Suprapubic skin (tissue), 4 donors: ENCODE data around the gene CROCC2. TPM values are rescaled to one million over a fixed set of nuclear protein-coding genes. Genes with fewer than 3 reads are reported as not detected.

Experiments
- DNase-seq, 2 donors: peaks; one replicate each; pipeline ENCODE4 v3.0.0-alpha.2; 2019; ENCODE audit warnings: low spot score in 2 of 2
- H3K27ac ChIP-seq: fragments of 200-600 bp; sonication (generic); one replicate; pipeline ENCODE4 v1.5.1; 2019
- H3K27me3 ChIP-seq: fragments of 200-600 bp; sonication (generic); one replicate; pipeline ENCODE4 v1.5.1; 2019
- H3K36me3 ChIP-seq: fragments of 200-600 bp; sonication (generic); one replicate; pipeline ENCODE4 v1.5.1; 2019
- H3K4me1 ChIP-seq: fragments of 200-600 bp; sonication (generic); one replicate; pipeline ENCODE4 v1.5.1; 2019
- H3K4me3 ChIP-seq: fragments of 200-600 bp; sonication (generic); one replicate; pipeline ENCODE4 v1.5.1; 2019; ENCODE audit warnings: mild to moderate bottlenecking
- H3K9me3 ChIP-seq: fragments of 200-600 bp; sonication (generic); one replicate; pipeline ENCODE4 v1.5.1; 2019
- EP300 ChIP-seq: sonication (generic); formaldehyde crosslinking; IDR thresholded peaks from one replicate; pipeline ENCODE4 v1.6.1; 2017; ENCODE audit warnings: antibody characterized with exemption
- POLR2A ChIP-seq, 2 donors: fragments of 450-650 bp; IDR thresholded peaks; one replicate each; pipeline ENCODE4 v1.6.1; 2017; ENCODE audit warnings: antibody characterized with exemption in 2 of 2, mild to moderate bottlenecking in 2 of 2, moderate library complexity in 2 of 2
- POLR2AphosphoS5 ChIP-seq, 3 donors: sonication (generic); formaldehyde crosslinking; IDR thresholded peaks; one replicate each; pipeline ENCODE4 v1.6.1; 2017; ENCODE audit warnings: antibody characterized with exemption in 3 of 3
- WGBS: methylation state at CpG from one replicate; pipeline ENCODE4 v1.1.5; 2018; 5-methylcytosine and 5-hydroxymethylcytosine counted together
- total RNA-seq, 4 donors: library from RNA; depleted of rRNA; stranded (reverse); fragments of >200 nt; gene quantifications; one replicate each; pipeline ENCODE4 v1.1.0, GENCODE V29; 2016
- TF ChIP-seq, protein P1 (sequence below), 2 donors: fragments of 200-600 bp in 1 of 2; fragments of 450-650 bp in 1 of 2; sonication (generic) in 1 of 2; IDR thresholded peaks; one replicate each; pipeline ENCODE4 v1.5.1; 2016 to 2019; ENCODE audit warnings: antibody characterized with exemption in 2 of 2, mild to moderate bottlenecking in 1 of 2, moderate library complexity in 1 of 2

The CROCC2 gene
- total RNA-seq, 4 donors from 2014 or later = not detected

- Histone ChIP-seq H3K27me3 (peaks cover 3% of the 10 kb centered on the region), H3K9me3 (no peaks in the 10 kb centered on the region), H3K4me3 (no peak overlapping the region), H3K27ac (no peak overlapping the region), H3K4me1 (no peaks in the 10 kb centered on the region), H3K36me3 (no peaks in the 10 kb centered on the region)
- WGBS = 93% methylated on average over 13 of the region's 15 CpGs
- DNase-seq = no peak
- TF ChIP-seq EP300 (no peak), POLR2AphosphoS5 (IDR thresholded peaks at IDR 0.05) (no peak), POLR2A (IDR thresholded peaks at IDR 0.05) (no peak)
- TF ChIP-seq, protein P1, sequence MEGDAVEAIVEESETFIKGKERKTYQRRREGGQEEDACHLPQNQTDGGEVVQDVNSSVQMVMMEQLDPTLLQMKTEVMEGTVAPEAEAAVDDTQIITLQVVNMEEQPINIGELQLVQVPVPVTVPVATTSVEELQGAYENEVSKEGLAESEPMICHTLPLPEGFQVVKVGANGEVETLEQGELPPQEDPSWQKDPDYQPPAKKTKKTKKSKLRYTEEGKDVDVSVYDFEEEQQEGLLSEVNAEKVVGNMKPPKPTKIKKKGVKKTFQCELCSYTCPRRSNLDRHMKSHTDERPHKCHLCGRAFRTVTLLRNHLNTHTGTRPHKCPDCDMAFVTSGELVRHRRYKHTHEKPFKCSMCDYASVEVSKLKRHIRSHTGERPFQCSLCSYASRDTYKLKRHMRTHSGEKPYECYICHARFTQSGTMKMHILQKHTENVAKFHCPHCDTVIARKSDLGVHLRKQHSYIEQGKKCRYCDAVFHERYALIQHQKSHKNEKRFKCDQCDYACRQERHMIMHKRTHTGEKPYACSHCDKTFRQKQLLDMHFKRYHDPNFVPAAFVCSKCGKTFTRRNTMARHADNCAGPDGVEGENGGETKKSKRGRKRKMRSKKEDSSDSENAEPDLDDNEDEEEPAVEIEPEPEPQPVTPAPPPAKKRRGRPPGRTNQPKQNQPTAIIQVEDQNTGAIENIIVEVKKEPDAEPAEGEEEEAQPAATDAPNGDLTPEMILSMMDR (IDR thresholded peaks at IDR 0.05) = no peak
Observed at GRCh38 chr2:240869956-240870875, 35.9 kb upstream of the CROCC2 start.

- WGBS = 73% methylated on average over 5 of the region's 16 CpGs
- no peak overlapping the region for H3K27ac ChIP-seq
- H3K9me3 ChIP-seq = no peaks in the 10 kb centered on the region
- no peak overlapping the region for H3K4me3 ChIP-seq
- TF ChIP-seq POLR2AphosphoS5 (IDR thresholded peaks at IDR 0.05) (no peak), POLR2A (IDR thresholded peaks at IDR 0.05) (no peak), EP300 (no peak)
- TF ChIP-seq, protein P1 (IDR thresholded peaks at IDR 0.05) = no peak
- peaks cover 3% of the 10 kb centered on the region for H3K27me3 ChIP-seq
- no peaks in the 10 kb centered on the region for H3K4me1 ChIP-seq
- DNase-seq = no peak
- no peaks in the 10 kb centered on the region for H3K36me3 ChIP-seq
Observed at GRCh38 chr2:240871071-240871958, 34.8 kb upstream of the CROCC2 start.

DNA sequence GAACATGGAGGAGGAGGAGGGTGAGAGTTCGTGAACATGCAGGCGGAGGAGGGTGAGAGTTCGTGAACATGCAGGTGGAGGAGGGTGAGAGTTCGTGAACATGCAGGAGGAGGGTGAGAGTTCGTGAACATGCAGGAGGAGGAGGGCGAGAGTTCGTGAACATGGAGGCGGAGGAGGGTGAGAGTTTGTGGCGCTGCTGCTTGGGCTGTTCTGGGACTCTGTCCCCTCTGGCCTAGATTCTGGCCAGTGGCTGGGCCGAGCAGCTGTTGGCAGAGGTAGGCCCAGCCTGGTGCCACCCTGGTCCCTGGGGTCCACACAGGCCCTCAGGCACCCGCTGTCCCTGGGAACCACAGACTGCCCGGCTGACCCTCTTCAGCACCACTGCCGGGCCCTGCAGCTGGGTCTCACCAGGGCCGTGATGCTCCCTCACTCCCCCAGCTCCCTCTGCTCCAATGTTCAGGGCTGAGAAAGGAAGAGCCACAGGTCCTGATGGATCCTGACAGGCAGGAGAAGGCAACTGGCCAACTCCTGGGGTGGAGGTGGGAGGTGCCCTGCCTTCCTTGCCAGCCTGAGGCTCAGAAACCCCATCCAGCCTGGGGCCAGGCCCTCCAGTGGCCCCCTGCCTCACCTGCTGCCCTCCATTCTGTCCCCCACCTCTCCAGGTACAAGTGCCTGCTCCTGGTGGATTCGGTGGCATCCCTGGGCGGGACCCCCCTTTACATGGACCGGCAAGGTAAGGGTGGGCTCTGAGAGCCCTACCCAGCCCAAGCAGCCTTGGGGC lies 33.6 kb upstream of the CROCC2 start:
- TF ChIP-seq POLR2A (IDR thresholded peaks at IDR 0.05) (no peak), EP300 (no peak), POLR2AphosphoS5 (IDR thresholded peaks at IDR 0.05) (no peak)
- TF ChIP-seq, protein P1 (IDR thresholded peaks at IDR 0.05) = no peak

GRCh38 chr2:240873098-240873788 lies 32.9 kb upstream of the CROCC2 start:
- WGBS = 94% methylated on average over 7 of the region's 21 CpGs
- H3K27me3 ChIP-seq = peaks cover 3% of the 10 kb centered on the region
- no peaks in the 10 kb centered on the region for H3K36me3 ChIP-seq
- no peak overlapping the region for H3K4me3 ChIP-seq
- TF ChIP-seq EP300 (no peak), POLR2AphosphoS5 (IDR thresholded peaks at IDR 0.05) (no peak), POLR2A (IDR thresholded peaks at IDR 0.05) (no peak)
- TF ChIP-seq, protein P1 (IDR thresholded peaks at IDR 0.05) = no peak
- no peaks in the 10 kb centered on the region for H3K4me1 ChIP-seq
- no peak overlapping the region for H3K27ac ChIP-seq
- no peaks in the 10 kb centered on the region for H3K9me3 ChIP-seq
- DNase-seq = no peak

More for the DNA sequence above, 33.6 kb upstream of the CROCC2 start:
- Histone ChIP-seq H3K27ac (no peak overlapping the region), H3K4me1 (no peaks in the 10 kb centered on the region), H3K36me3 (no peaks in the 10 kb centered on the region), H3K9me3 (no peaks in the 10 kb centered on the region), H3K4me3 (no peak overlapping the region), H3K27me3 (peaks cover 3% of the 10 kb centered on the region)
- peak in 1 of 2 donors; percentile 39 for DNase-seq
- 91% methylated on average over 14 of the region's 17 CpGs for WGBS
